K562 (cell line): ENCODE results near the gene MFAP2. TPM values are rescaled to one million over a fixed set of nuclear protein-coding genes. Genes with fewer than 3 reads are reported as not detected.

Source experiments
- ATAC-seq: fragments of 200-7000 bp; cut with Tn5 transposase; 3 replicates; pipeline ENCODE4 v1.9.1; 2020; ENCODE audit warnings: moderate library complexity
- BruUV-seq: library from RNA; stranded (reverse); fragments of 400-500 nt; replicated peaks from 2 replicates; lab custom pipeline; 2021; lab: Mats Ljungman, UMichigan
- CTCF ChIA-PET: fragments of 300-600 bp; formaldehyde crosslinking; extraction: SDS; loops from one replicate; lab custom pipeline; 2021; ENCODE audit warnings: low intra/inter-chr PET ratio; lab: Yijun Ruan, JAX
- POLR2A ChIA-PET: fragments of 300-600, 350-650 bp; sonication (Branson Sonifier 250); formaldehyde crosslinking; extraction: SDS; loops from one replicate; lab custom pipeline; 2021; ENCODE audit warnings: antibody characterized with exemption, inconsistent platforms; lab: Yijun Ruan, JAX
- DNase-seq, 4 experiments: peaks; one replicate each; pipeline versions ENCODE4 v3.0.0 to v3.0.0-alpha.2; 2011 to 2018; ENCODE audit warnings: low spot score in 3 of 4, mixed read lengths in 3 of 4; ENCODE audit errors: extremely low read depth in 1 of 4
- FAIRE-seq: peaks from 2 replicates; lab custom pipeline; 2011; peaks lifted over from hg19 to GRCh38; lab: Jason Lieb, UNC
- H2AFZ ChIP-seq: 2 replicates; pipeline ENCODE4 v1.6.0; 2011; ENCODE audit warnings: low read depth, low read length, control low read depth, inconsistent platforms
- H3K27ac ChIP-seq: fragments of 200-600 bp; 3 replicates; pipeline ENCODE4 v1.8.0; 2011; ENCODE audit warnings: low read depth, mild to moderate bottlenecking, control low read depth, inconsistent platforms, low read length, moderate library complexity, mixed read lengths; ENCODE audit errors: extremely low read depth
- H3K27me3 ChIP-seq, 2 experiments: fragments of 300-600 bp in 1 of 2; 2 replicates in 1 of 2; 3 replicates in 1 of 2; pipeline versions ENCODE4 v1.6.0 to v1.8.0; 2011; ENCODE audit warnings: inconsistent platforms in 2 of 2, low read length in 2 of 2, mild to moderate bottlenecking in 1 of 2, mixed read lengths in 1 of 2, moderate library complexity in 1 of 2; ENCODE audit not compliant: control insufficient read depth in 2 of 2, insufficient read depth in 2 of 2
- H3K36me3 ChIP-seq: fragments of 300-600 bp; 3 replicates; pipeline ENCODE4 v1.8.0; 2011; ENCODE audit warnings: mild to moderate bottlenecking, low read length, inconsistent platforms; ENCODE audit not compliant: control insufficient read depth, insufficient read depth
- H3K4me1 ChIP-seq, 2 experiments: fragments of 200-600 bp in 1 of 2; replicated peaks in 1 of 2; 2 replicates in 1 of 2; 3 replicates in 1 of 2; pipeline versions ENCODE4 v1.5.1 to v1.8.0; 2011; ENCODE audit warnings: inconsistent platforms in 2 of 2, low read length in 2 of 2, mild to moderate bottlenecking in 1 of 2, mixed read lengths in 1 of 2, moderate library complexity in 1 of 2; ENCODE audit not compliant: control insufficient read depth in 2 of 2, insufficient read depth in 2 of 2
- H3K4me2 ChIP-seq: 2 replicates; pipeline ENCODE4 v1.6.1; 2011; ENCODE audit warnings: low read length, control low read depth, inconsistent platforms, mixed read lengths; ENCODE audit not compliant: insufficient read depth
- H3K4me3 ChIP-seq: fragments of 200-600 bp; sonication (generic), shearing (Covaris generic); 2 replicates; pipeline ENCODE4 v1.5.1; 2016; ENCODE audit warnings: control low read depth, inconsistent platforms
- H3K79me2 ChIP-seq: fragments of 200-600 bp; 3 replicates; pipeline ENCODE4 v1.8.0; 2011; ENCODE audit warnings: low read length, inconsistent platforms; ENCODE audit not compliant: control insufficient read depth, insufficient read depth
- H3K9ac ChIP-seq, 2 experiments: 2 replicates each; pipeline versions ENCODE4 v1.6.0 to v1.6.1; 2011; ENCODE audit warnings: low read depth in 2 of 2, low read length in 2 of 2, control low read depth in 1 of 2, inconsistent platforms in 1 of 2, mild to moderate bottlenecking in 1 of 2, mixed read lengths in 1 of 2; ENCODE audit not compliant: insufficient read depth in 1 of 2
- H3K9me1 ChIP-seq: one replicate; pipeline ENCODE4 v1.6.0; 2011; ENCODE audit warnings: inconsistent platforms, mild to moderate bottlenecking, low read length, moderate library complexity; ENCODE audit not compliant: control insufficient read depth, insufficient read depth
- H3K9me3 ChIP-seq: replicated peaks from 2 replicates; pipeline ENCODE4 v1.5.1; 2011; ENCODE audit warnings: low read depth, low read length, inconsistent platforms; ENCODE audit not compliant: control insufficient read depth, insufficient read depth
- H4K20me1 ChIP-seq: replicated peaks from 2 replicates; pipeline ENCODE4 v1.6.1; 2011; ENCODE audit warnings: low read length, inconsistent platforms, mixed read lengths; ENCODE audit not compliant: control insufficient read depth, insufficient read depth
- ATF7 ChIP-seq: fragments of 450-650 bp; IDR thresholded peaks from 2 replicates; pipeline ENCODE4 v1.7.1; 2014; ENCODE audit warnings: mild to moderate bottlenecking, moderate library complexity
- HNRNPLL ChIP-seq: fragments of 200-400 bp; formaldehyde crosslinking; IDR thresholded peaks from 2 replicates; pipeline ENCODE4 v1.6.1; 2017; ENCODE audit warnings: low read length, low read depth, mild to moderate bottlenecking; ENCODE audit not compliant: poor library complexity, severe bottlenecking
- NFE2 ChIP-seq: IDR thresholded peaks from 2 replicates; pipeline ENCODE4 v1.6.1; 2014; ENCODE audit warnings: antibody characterized with exemption, low read depth
- NFIX ChIP-seq: fragments of 250-450 bp; sonication (Bioruptor Pico); IDR thresholded peaks from 2 replicates; pipeline ENCODE4 v1.4.0; 2020; ENCODE audit warnings: low read depth, mild to moderate bottlenecking, moderate library complexity
- RBBP5 ChIP-seq: fragments of 200-600 bp; sonication (generic); IDR thresholded peaks from 2 replicates; pipeline ENCODE4 v1.6.1; 2012; ENCODE audit warnings: borderline replicate concordance, mild to moderate bottlenecking, low read length, control low read depth, inconsistent platforms; ENCODE audit not compliant: insufficient read depth, poor library complexity, severe bottlenecking
- RBM34 ChIP-seq: fragments of 200-400 bp; formaldehyde crosslinking; IDR thresholded peaks from 2 replicates; pipeline ENCODE4 v1.6.1; 2018; ENCODE audit warnings: low read length, borderline replicate concordance; ENCODE audit not compliant: insufficient read depth
- SP2 ChIP-seq: IDR thresholded peaks from 2 replicates; pipeline ENCODE4 v1.6.1; 2011; ENCODE audit warnings: mild to moderate bottlenecking, low read depth, low read length, moderate library complexity; ENCODE audit not compliant: poor library complexity, severe bottlenecking; ENCODE audit errors: extremely low read depth
- TSC22D4 ChIP-seq: fragments of 450-650 bp; IDR thresholded peaks from 2 replicates; pipeline ENCODE4 v1.6.1; 2016; ENCODE audit warnings: missing genetic modification characterization, missing biosample characterization, control low read depth
- ZNF175 ChIP-seq: fragments of 200-800 bp; sonication (Bioruptor generic); IDR thresholded peaks from 2 replicates; pipeline ENCODE4 v1.6.1; 2016; ENCODE audit warnings: low read depth, mild to moderate bottlenecking, missing genetic modification characterization, missing compliant biosample characterization
- WGBS: fragments of 100-300 bp; shearing (Covaris generic); methylation state at CpG from one replicate; pipeline ENCODE4 v1.1.6; 2016; ENCODE audit warnings: low coverage, mixed read lengths; ENCODE audit not compliant: insufficient coverage; ENCODE audit errors: missing lambda C conversion rate; 5-methylcytosine and 5-hydroxymethylcytosine counted together
- in situ Hi-C: fragments of 300-500 bp; cut with MboI; formaldehyde crosslinking; loops from 4 replicates; pipeline ENCODE4 v1.15.0; 2018; ENCODE audit warnings: inconsistent platforms, mixed read lengths
- intact Hi-C: fragments of 100-400 bp; cut with micrococcal nuclease; formaldehyde crosslinking; loops from 2 replicates; pipeline ENCODE4 v1.14.2; 2022
- polyA plus RNA-seq, 8 experiments: library from polyadenylated mRNA; depleted of rRNA in 4 of 8; stranded (reverse) in 5 of 8; unstranded in 3 of 8; fragments of >200 nt; fragmentation: Nextera tagmentation in 2 of 8; fragmentation: Illumina TruSeq in 1 of 8; extraction: Ambion mirVana in 2 of 8; extraction: Trizol in 1 of 8; gene quantifications; 2 replicates each; pipeline versions ENCODE4 v1.2.1 to v1.2.3, GENCODE V29; 2011 to 2014; ENCODE audit warnings: inconsistent platforms in 1 of 8, missing spikeins in 1 of 8
- total RNA-seq, 7 experiments: library from RNA; depleted of rRNA in 6 of 7; stranded (reverse); fragments of >200 nt in 6 of 7; fragmentation: Illumina TruSeq in 2 of 7; extraction: Trizol in 2 of 7; gene quantifications; 2 replicates each; pipeline versions ENCODE4 v1.2.1 to v1.2.3, GENCODE V29; 2011 to 2021; ENCODE audit warnings: low replicate concordance in 1 of 7
- TF ChIP-seq, protein P1 (sequence below), 2 experiments: IDR thresholded peaks; 2 replicates each; pipeline ENCODE4 v1.6.1; 2011; ENCODE audit warnings: borderline replicate concordance in 1 of 2, control low read depth in 1 of 2, low read depth in 1 of 2, low read length in 1 of 2, mild to moderate bottlenecking in 1 of 2, mixed read lengths in 1 of 2, moderate library complexity in 1 of 2; ENCODE audit not compliant: insufficient read depth in 1 of 2, insufficient read length in 1 of 2, poor library complexity in 1 of 2, severe bottlenecking in 1 of 2; ENCODE audit errors: extremely low read depth in 1 of 2

The MFAP2 gene
- total and polyA plus RNA-seq, 9 of the 15 experiments (the other 6 are each of a cell fraction or from before 2014, with no cell fraction given): not detected

DNA sequence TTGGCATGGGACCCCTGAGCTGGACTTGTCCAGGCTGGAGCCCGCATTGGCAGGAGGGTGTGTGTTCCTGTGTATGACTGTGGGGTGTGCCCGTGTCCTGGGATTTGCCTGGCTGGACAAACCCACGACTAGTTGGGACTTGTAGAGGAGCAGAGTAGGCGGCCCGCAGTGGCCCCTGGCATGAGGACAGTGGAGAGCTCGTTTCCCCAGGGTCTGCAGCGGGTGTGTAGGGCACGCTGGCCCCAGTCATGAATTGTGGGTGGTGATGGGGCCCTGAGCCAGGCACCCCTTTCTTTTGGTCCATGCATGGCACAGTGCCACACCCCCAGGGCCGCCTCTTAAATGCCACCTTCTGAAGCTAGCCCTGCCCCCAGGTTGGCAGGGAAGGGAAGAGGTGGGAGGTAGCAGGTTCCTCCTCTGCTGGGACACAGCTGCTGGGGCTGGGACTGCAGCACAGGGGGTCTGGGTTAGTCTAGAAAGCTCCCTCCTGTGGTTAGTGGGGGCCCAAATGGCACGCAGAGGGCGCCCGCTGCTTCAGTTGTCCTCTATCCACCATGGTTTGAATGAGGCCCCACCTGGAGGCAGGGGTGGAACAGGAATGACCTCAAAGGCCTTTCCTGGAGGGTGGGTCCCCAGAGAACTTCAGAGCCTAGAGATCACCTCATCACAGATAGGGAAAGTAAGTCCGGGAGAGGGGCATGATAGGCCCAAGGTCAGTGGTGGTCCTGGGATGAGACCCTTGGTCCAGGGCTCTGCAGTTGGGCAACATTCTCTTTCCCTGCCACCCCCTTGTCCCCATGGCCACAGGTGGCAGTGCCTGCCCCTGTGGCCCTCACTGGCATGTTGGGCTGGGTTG, 54.6 kb downstream of the MFAP2 start:
- Histone ChIP-seq H3K4me3 (no peak overlapping the region), H3K4me2 (no peak overlapping the region), H3K4me1 (peaks cover 3 to 38% of the 10 kb centered on the region in 2 experiments), H3K27ac (no peak overlapping the region), H4K20me1 (no peaks in the 10 kb centered on the region; the same call in none of the 2 replicates), H3K9ac (peak overlapping the region in 1 of 2 experiments; percentile 49; a peak in 1 of 4 replicates), H3K9me3 (no peaks in the 10 kb centered on the region), H2AFZ (no peak overlapping the region), H3K9me1 (no peaks in the 10 kb centered on the region), H3K36me3 (no peaks in the 10 kb centered on the region), H3K79me2 (no peaks in the 10 kb centered on the region), H3K27me3 (peaks cover 8 to 13% of the 10 kb centered on the region in 2 experiments; a peak in 3 of 5 replicates)
- CTCF ChIA-PET: no interaction called here
- DNase-seq (peak in 2 of 4 experiments; percentile 16 to 17), FAIRE-seq (no peak), ATAC-seq (no peak)
- intact Hi-C loops: no loop called here
- BruUV-seq: no TSS peak
- TF ChIP-seq, protein P1, sequence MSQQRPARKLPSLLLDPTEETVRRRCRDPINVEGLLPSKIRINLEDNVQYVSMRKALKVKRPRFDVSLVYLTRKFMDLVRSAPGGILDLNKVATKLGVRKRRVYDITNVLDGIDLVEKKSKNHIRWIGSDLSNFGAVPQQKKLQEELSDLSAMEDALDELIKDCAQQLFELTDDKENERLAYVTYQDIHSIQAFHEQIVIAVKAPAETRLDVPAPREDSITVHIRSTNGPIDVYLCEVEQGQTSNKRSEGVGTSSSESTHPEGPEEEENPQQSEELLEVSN (IDR thresholded peaks at IDR 0.05; ENCODE audit: borderline replicate concordance in 1 of 2, extremely low read depth in 1 of 2, insufficient read depth in 1 of 2, insufficient read length in 1 of 2, low read depth in 1 of 2, low read length in 1 of 2, poor library complexity in 1 of 2, severe bottlenecking in 1 of 2): no peak
- TF ChIP-seq RBM34 (no peak), NFIX (CRISPR knock-in tag) (no peak), RBBP5 (no peak), NFE2 (no peak), TSC22D4 (no peak), ZNF175 (CRISPR knock-in tag) (no peak), ATF7 (no peak), SP2 (no peak), HNRNPLL (no peak)
- 29% methylated on average over 13 of the region's 13 CpGs for WGBS
- in situ Hi-C loops: no loop called here
- POLR2A ChIA-PET: interaction anchor here (0.6 to 4.2 kb wide), 2 partner anchors 20 to 127 kb away, joined by 3 to 32 read pairs; no protein-coding TSS in a partner anchor
